Spleen (tissue), 11 donors: ENCODE data around the gene TCHP. TPM values are rescaled to one million over a fixed set of nuclear protein-coding genes. Genes with fewer than 3 reads are reported as not detected.

Experiments
- DNase-seq: peaks from one replicate; pipeline ENCODE4 v3.0.0-alpha.2; 2020
- H3K27ac ChIP-seq, 8 donors: fragments of 200-600 bp; sonication (generic) in 7 of 8; 1 replicate in 4 of 8; 2 replicates in 4 of 8; pipeline versions ENCODE4 v1.5.0 to v1.8.0; 2016 to 2021; ENCODE audit warnings: inconsistent platforms in 4 of 8, mild to moderate bottlenecking in 4 of 8, moderate library complexity in 1 of 8
- H3K27me3 ChIP-seq, 7 donors: fragments of 200-600 bp; sonication (generic) in 6 of 7; replicated peaks in 1 of 7; 1 replicate in 4 of 7; 2 replicates in 3 of 7; pipeline versions ENCODE4 v1.5.0 to v1.8.0; 2016 to 2021; ENCODE audit warnings: inconsistent platforms in 3 of 7, mild to moderate bottlenecking in 1 of 7
- H3K36me3 ChIP-seq, 6 donors: fragments of 200-600 bp; sonication (generic) in 5 of 6; 1 replicate in 4 of 6; 2 replicates in 2 of 6; pipeline versions ENCODE4 v1.5.0 to v1.8.0; 2016 to 2021; ENCODE audit warnings: inconsistent platforms in 2 of 6
- H3K4me1 ChIP-seq, 6 donors: fragments of 200-600 bp; sonication (generic) in 5 of 6; 1 replicate in 3 of 6; 2 replicates in 3 of 6; pipeline versions ENCODE4 v1.5.0 to v1.8.0; 2016 to 2021; ENCODE audit warnings: inconsistent platforms in 3 of 6
- H3K4me3 ChIP-seq, 8 donors: fragments of 200-600 bp; sonication (generic) in 7 of 8; 1 replicate in 4 of 8; 2 replicates in 4 of 8; pipeline versions ENCODE4 v1.5.0 to v1.8.0; 2016 to 2021; ENCODE audit warnings: inconsistent platforms in 4 of 8, mild to moderate bottlenecking in 4 of 8, moderate library complexity in 2 of 8
- H3K9me3 ChIP-seq, 8 donors: fragments of 200-600 bp; sonication (generic) in 7 of 8; 1 replicate in 4 of 8; 2 replicates in 4 of 8; pipeline versions ENCODE4 v1.5.0 to v1.8.0; 2016 to 2021; ENCODE audit warnings: inconsistent platforms in 4 of 8
- POLR2A ChIP-seq, 3 donors: fragments of 450-650 bp; IDR thresholded peaks; one replicate each; pipeline ENCODE4 v1.5.1; 2017; ENCODE audit warnings: antibody characterized with exemption in 3 of 3, mild to moderate bottlenecking in 1 of 3
- POLR2AphosphoS5 ChIP-seq, 3 donors: sonication (generic); formaldehyde crosslinking; IDR thresholded peaks; one replicate each; pipeline ENCODE4 v1.5.1; 2017; ENCODE audit warnings: antibody characterized with exemption in 3 of 3
- WGBS, 5 donors: extraction: QIAGEN DNeasy Blood & Tissue Kit in 3 of 5; methylation state at CpG; one replicate each; pipeline versions ENCODE4 v1.1.5 to v1.1.7; 2013 to 2018; 5-methylcytosine and 5-hydroxymethylcytosine counted together
- intact Hi-C: fragments of 100-400 bp; cut with DNase I; formaldehyde crosslinking; loops from one replicate; pipeline ENCODE4 v1.15.0; 2023; ENCODE audit warnings: low total_unique reads
- polyA plus RNA-seq, 3 donors: library from polyadenylated mRNA; stranded (reverse); fragments of 200-250 nt; gene quantifications; one replicate each; pipeline ENCODE4 v1.2.1, GENCODE V29; 2013
- total RNA-seq, 7 donors: library from RNA; depleted of rRNA in 3 of 7; stranded (reverse); fragments of >200 nt in 3 of 7; fragmentation: NEBNext Ultra II Directional in 4 of 7; extraction: Animal tissue kit (Norgen Biotek cat#: 25700) in 4 of 7; gene quantifications; one replicate each; pipeline versions ENCODE4 v1.1.0 to v1.2.1, GENCODE V29; 2016 to 2021
- TF ChIP-seq, protein P1 (sequence below), 11 experiments: fragments of 200-600 bp in 7 of 11; fragments of 450-650 bp in 4 of 11; sonication (generic) in 4 of 11; IDR thresholded peaks in 8 of 11; conservative IDR thresholded peaks in 3 of 11; 1 replicate in 7 of 11; 2 replicates in 4 of 11; pipeline versions ENCODE4 v1.4.0 to v1.8.0; 2016 to 2021; ENCODE audit warnings: antibody characterized with exemption in 11 of 11, inconsistent platforms in 4 of 11, mild to moderate bottlenecking in 1 of 11
- donor health status: healthy with polysubstance abuse.
- donor health status: DM: no; HTN: no; CAD: no; lungs with moderate emphysema.
- donor health status: DM: no; HTN: no; CAD: no.
- donor health status: Bipolar disorder and iron deficiency.
- donor health status: healthy.
- donor health status: DM: no; HTN: no; CAD: no.
- donor health status: DM: yes; HTN: yes; CAD: no.

The TCHP gene
- total and polyA plus RNA-seq, 10 donors: 7.3 to 35.9 (median 24.5) TPM

DNA sequence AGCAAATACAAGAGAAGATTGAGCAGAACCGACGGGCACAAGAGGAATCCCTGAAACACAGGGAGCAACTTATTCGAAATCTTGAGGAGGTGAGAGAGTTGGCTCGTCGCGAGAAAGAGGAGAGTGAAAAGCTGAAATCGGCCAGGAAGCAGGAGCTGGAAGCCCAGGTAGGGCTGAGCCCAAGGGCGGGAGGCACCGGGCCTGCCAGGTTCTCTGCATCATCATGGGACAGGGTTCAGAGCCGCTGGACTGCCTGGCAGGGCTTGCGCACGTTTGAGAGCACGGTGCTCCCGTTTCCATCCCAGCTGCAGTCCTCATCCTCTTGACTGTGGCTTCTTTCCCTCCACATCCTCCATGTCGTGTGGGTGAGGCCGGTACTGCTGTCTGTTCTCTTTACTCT lies 14.4 kb downstream of the TCHP start:
- Histone ChIP-seq H3K4me3 (no peak overlapping the region), H3K36me3 (peaks cover 11 to 100% (median 91%) of the 10 kb centered on the region in 6 donors), H3K9me3 (no peaks in the 10 kb centered on the region), H3K4me1 (peaks cover 0 to 6% (median 0%) of the 10 kb centered on the region in 6 donors), H3K27me3 (no peaks in the 10 kb centered on the region), H3K27ac (no peak overlapping the region)
- intact Hi-C loops: no loop called here
- peak; percentile 39 for DNase-seq
- TF ChIP-seq POLR2A (IDR thresholded peaks at IDR 0.05) (no peak), POLR2AphosphoS5 (IDR thresholded peaks at IDR 0.05) (no peak)
- TF ChIP-seq, protein P1, sequence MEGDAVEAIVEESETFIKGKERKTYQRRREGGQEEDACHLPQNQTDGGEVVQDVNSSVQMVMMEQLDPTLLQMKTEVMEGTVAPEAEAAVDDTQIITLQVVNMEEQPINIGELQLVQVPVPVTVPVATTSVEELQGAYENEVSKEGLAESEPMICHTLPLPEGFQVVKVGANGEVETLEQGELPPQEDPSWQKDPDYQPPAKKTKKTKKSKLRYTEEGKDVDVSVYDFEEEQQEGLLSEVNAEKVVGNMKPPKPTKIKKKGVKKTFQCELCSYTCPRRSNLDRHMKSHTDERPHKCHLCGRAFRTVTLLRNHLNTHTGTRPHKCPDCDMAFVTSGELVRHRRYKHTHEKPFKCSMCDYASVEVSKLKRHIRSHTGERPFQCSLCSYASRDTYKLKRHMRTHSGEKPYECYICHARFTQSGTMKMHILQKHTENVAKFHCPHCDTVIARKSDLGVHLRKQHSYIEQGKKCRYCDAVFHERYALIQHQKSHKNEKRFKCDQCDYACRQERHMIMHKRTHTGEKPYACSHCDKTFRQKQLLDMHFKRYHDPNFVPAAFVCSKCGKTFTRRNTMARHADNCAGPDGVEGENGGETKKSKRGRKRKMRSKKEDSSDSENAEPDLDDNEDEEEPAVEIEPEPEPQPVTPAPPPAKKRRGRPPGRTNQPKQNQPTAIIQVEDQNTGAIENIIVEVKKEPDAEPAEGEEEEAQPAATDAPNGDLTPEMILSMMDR (IDR thresholded peaks at IDR 0.05 in 8 of 11, conservative IDR thresholded peaks at IDR 0.05 in 3 of 11): no peak
- 91 to 96% (median 94%) methylated on average over 14 to 16 of the region's 16 CpGs for WGBS, 5 donors

- no peak overlapping the region for H3K4me3 ChIP-seq
- intact Hi-C loops: no loop called here
- H3K36me3 ChIP-seq: peaks cover 11 to 100% (median 94%) of the 10 kb centered on the region in 6 donors
- H3K9me3 ChIP-seq: no peaks in the 10 kb centered on the region
- H3K27ac ChIP-seq: no peak overlapping the region
- no peaks in the 10 kb centered on the region for H3K27me3 ChIP-seq
- H3K4me1 ChIP-seq: peaks cover 0 to 6% (median 0%) of the 10 kb centered on the region in 6 donors
- TF ChIP-seq POLR2AphosphoS5 (IDR thresholded peaks at IDR 0.05) (peak in 1 of 3 donors; percentile 52), POLR2A (IDR thresholded peaks at IDR 0.05) (no peak)
- 89 to 92% (median 90%) methylated on average over 25 to 26 of the region's 26 CpGs for WGBS, 5 donors
- peak; percentile 64 for DNase-seq
Measured at GRCh38 chr12:109915171-109916040, 15.3 kb downstream of the TCHP start.

- H3K9me3 ChIP-seq: no peaks in the 10 kb centered on the region
- DNase-seq: peak; percentile 38
- H3K4me1 ChIP-seq: peaks cover 0 to 6% (median 0%) of the 10 kb centered on the region in 6 donors
- H3K4me3 ChIP-seq: no peak overlapping the region
- no peak overlapping the region for H3K27ac ChIP-seq
- 80 to 90% (median 87%) methylated on average over 3 to 4 of the region's 4 CpGs for WGBS, 5 donors
- intact Hi-C loops: no loop called here
- no peaks in the 10 kb centered on the region for H3K27me3 ChIP-seq
- no peak for TF ChIP-seq POLR2A (IDR thresholded peaks at IDR 0.05)
- peak in 1 of 3 donors; percentile 6 for TF ChIP-seq POLR2AphosphoS5 (IDR thresholded peaks at IDR 0.05)
- TF ChIP-seq, protein P1 (IDR thresholded peaks at IDR 0.05 in 8 of 11, conservative IDR thresholded peaks at IDR 0.05 in 3 of 11): no peak
- H3K36me3 ChIP-seq: peaks cover 11 to 100% (median 95%) of the 10 kb centered on the region in 6 donors
Measured at GRCh38 chr12:109916045-109916444, 16.0 kb downstream of the TCHP start.

DNA sequence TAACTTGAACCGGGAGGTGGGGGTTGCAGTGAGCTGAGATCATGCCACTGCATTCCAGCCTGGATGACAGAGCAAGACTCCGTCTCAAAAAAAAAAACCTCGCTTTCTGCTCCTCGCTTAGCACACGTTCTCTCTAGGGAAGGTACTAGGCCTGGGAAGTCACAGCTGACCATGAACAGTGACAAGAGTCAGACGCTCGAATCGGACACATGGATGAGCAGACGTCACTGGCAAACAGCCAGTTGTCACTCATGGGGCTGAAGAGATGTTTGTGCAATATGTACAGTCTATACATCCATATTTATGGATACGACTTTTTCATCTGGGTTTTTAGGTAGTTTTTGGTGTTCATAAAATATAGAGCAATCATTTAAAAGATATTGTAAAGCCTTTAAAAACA lies 19.4 kb downstream of the TCHP start:
- DNase-seq: no peak
- WGBS, 5 donors: 86 to 91% (median 88%) methylated on average over 10 of the region's 10 CpGs
- TF ChIP-seq POLR2A (IDR thresholded peaks at IDR 0.05): no peak
- no peak for TF ChIP-seq POLR2AphosphoS5 (IDR thresholded peaks at IDR 0.05)
- Histone ChIP-seq H3K27ac (no peak overlapping the region), H3K36me3 (peaks cover 11 to 100% (median 73%) of the 10 kb centered on the region in 6 donors), H3K4me3 (no peak overlapping the region), H3K4me1 (peaks cover 0 to 5% (median 0%) of the 10 kb centered on the region in 6 donors), H3K27me3 (no peaks in the 10 kb centered on the region), H3K9me3 (no peaks in the 10 kb centered on the region)
- intact Hi-C loops: no loop called here

DNA sequence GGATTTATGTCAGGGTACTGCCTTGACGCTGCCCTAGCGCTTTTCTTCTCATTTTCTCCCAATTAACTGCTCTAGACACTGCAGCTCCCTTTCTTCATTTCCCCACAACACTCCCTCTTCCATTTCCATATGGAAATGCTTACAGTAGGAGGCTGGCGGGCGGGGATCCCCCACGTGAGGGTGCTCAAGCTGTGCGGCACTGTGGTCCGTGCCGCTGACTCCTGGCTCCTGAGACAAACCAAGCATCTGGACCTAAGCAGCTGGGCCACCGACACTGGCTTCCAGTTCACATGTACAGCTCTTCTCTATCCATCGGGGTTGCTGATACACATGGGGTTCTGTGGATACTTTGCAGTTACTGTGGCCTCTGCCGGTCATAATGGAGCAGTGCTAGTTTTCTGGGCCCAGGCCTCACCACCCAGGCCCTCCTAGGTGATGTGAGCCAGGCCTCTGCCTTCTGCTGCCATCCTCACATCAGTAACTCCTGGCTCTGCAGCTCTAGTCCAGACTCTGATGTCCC lies 20.2 kb downstream of the TCHP start:
- no peaks in the 10 kb centered on the region for H3K27me3 ChIP-seq
- TF ChIP-seq, protein P1 (IDR thresholded peaks at IDR 0.05 in 8 of 11, conservative IDR thresholded peaks at IDR 0.05 in 3 of 11): no peak
- TF ChIP-seq POLR2AphosphoS5 (IDR thresholded peaks at IDR 0.05) (no peak), POLR2A (IDR thresholded peaks at IDR 0.05) (no peak)
- H3K9me3 ChIP-seq: no peaks in the 10 kb centered on the region
- no peak overlapping the region for H3K27ac ChIP-seq
- H3K4me3 ChIP-seq: no peak overlapping the region
- WGBS, 5 donors: 90 to 96% (median 94%) methylated on average over 11 of the region's 11 CpGs
- intact Hi-C loops: no loop called here
- no peak for DNase-seq
- H3K36me3 ChIP-seq: peaks cover 11 to 100% (median 67%) of the 10 kb centered on the region in 6 donors
- peaks cover 0 to 5% (median 0%) of the 10 kb centered on the region in 6 donors for H3K4me1 ChIP-seq
